Activated T-helper 2 cell treated with anti-CD3 and anti-CD28 coated beads, Interferon-gamma antibody, Interleukin-2, Interleukin-4, amounts not matched to agents 10 μg/mL and 5 μg/mL and 100 μg/mL, durations not matched to agents 14 hours and 24 hours and 36 hours (primary cell): ENCODE measurements around the gene TMEM119. TPM values are rescaled to one million over a fixed set of nuclear protein-coding genes. Genes with fewer than 3 reads are reported as not detected.
A peak's percentile ranks its signal among the peaks of the same experiment; 100 is the strongest.
"Not testable (repeated sequence)": the region's sequence is repeated elsewhere in the genome, so short reads cannot be mapped to it uniquely, and the experiment has no call there.

ENCODE experiments used
- DNase-seq: peaks from one replicate; pipeline ENCODE4 v3.0.0; 2021; ENCODE audit warnings: low spot score
- H3K27ac Mint-ChIP-seq: one replicate; pipeline ENCODE4 v1.8.0; 2021; ENCODE audit warnings: mixed read lengths
- H3K27me3 Mint-ChIP-seq: one replicate; pipeline ENCODE4 v1.8.0; 2021; ENCODE audit warnings: low read depth, mixed read lengths
- H3K36me3 Mint-ChIP-seq: one replicate; pipeline ENCODE4 v1.8.0; 2021; ENCODE audit warnings: low read depth, mixed read lengths
- H3K4me1 Mint-ChIP-seq: one replicate; pipeline ENCODE4 v1.8.0; 2021; ENCODE audit warnings: low read depth, mixed read lengths
- H3K4me3 Mint-ChIP-seq: one replicate; pipeline ENCODE4 v1.8.0; 2021; ENCODE audit warnings: low read depth, mild to moderate bottlenecking, moderate library complexity, mixed read lengths
- H3K9me3 Mint-ChIP-seq: one replicate; pipeline ENCODE4 v1.8.0; 2021; ENCODE audit warnings: mixed read lengths
- intact Hi-C: fragments of 100-400 bp; cut with micrococcal nuclease; formaldehyde crosslinking; loops from one replicate; pipeline ENCODE4 v1.15.1; 2023
- total RNA-seq: library from RNA; stranded (reverse); gene quantifications from 2 replicates; pipeline ENCODE4 v1.2.3, GENCODE V29; 2022

TMEM119 gene
- total RNA-seq, 1 donor from 2014 or later = not detected

DNA sequence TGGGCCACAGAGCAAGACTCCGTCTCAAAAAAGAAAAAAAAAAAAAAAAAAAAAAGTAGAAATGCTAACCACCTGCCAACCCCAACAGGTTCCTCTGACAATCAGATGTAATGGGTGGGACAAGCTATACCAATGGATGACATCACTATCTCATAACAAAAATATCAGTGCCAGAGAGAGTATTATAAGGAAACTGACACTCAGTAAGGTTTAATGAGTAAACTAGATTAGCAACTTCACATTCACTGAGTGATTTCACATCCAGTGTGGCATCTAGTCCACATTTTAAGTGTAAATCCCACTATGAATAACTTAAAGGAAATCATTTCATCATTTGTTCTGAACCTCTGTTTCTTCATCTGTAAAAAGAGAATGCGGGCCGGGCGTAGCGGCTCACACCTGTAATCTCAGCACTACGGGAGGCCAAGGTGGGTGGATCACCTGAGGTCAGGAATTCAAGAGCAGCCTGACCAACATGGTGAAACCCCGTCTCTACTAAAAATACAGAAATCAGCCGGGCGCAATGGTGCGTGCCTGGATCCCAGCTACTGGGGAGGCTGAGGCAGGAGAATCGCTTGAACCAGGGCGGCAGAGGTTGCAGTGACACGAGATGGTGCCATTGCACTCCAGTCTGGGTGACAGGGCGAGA lies 38.8 kb downstream of the TMEM119 start:
- Mint-ChIP-seq H3K9me3 (no peaks in the 10 kb centered on the region), H3K36me3 (peaks cover 48% of the 10 kb centered on the region), H3K4me3 (peak overlapping the region; percentile 100), H3K27me3 (no peaks in the 10 kb centered on the region), H3K27ac (peak overlapping the region; percentile 51), H3K4me1 (peaks cover 31% of the 10 kb centered on the region)
- peak; percentile 7 for DNase-seq
- intact Hi-C loops = no loop called here

DNA sequence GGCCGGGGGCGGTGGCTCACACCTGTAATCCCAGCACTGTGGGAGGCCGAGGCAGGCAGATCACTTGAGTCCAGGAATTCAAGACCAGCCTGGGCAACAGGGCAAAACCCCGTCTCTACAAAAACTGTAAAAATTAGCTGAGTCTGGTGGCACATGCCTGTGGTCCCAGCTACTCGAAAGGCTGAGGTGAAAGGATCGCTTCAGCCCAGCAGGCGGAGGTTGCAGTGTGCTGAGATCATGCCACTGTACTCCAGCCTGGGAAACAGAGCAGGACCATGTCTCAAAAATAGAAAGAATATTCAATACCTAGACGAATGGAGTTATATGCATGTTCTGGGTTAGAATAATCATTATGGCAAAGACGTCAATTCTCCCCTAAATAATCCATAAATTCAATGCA lies 42.5 kb downstream of the TMEM119 start:
- H3K4me3 Mint-ChIP-seq, intact Hi-C loops, H3K27me3 Mint-ChIP-seq, H3K27ac Mint-ChIP-seq, DNase-seq, H3K9me3 Mint-ChIP-seq: not testable (repeated sequence)
- Mint-ChIP-seq H3K36me3 (peaks cover 52% of the 10 kb centered on the region), H3K4me1 (peaks cover 53% of the 10 kb centered on the region)

DNA sequence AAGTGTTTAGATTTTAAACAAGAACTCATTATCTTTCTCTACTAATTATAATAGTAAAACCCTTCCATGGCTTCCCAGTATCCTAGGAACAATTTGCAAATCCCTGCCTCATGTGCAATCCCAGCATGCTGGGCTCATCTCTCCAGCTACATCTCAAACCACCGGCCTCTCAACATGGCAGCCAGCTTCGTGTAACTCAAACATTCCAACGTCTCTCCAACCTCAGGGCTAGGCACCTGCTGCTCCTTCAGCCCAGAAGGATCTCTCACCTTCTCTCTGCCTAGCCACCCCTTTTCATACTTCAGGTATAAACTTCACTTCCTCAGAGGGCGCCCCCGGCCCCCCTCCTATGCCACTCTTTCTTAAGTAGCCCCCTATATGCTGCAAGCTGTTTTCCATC lies 44.1 kb downstream of the TMEM119 start:
- peaks cover 55% of the 10 kb centered on the region for H3K36me3 Mint-ChIP-seq
- no peak overlapping the region for H3K27ac Mint-ChIP-seq
- H3K4me3 Mint-ChIP-seq = no peak overlapping the region
- no peaks in the 10 kb centered on the region for H3K27me3 Mint-ChIP-seq
- intact Hi-C loops = no loop called here
- H3K9me3 Mint-ChIP-seq = no peaks in the 10 kb centered on the region
- no peak for DNase-seq
- H3K4me1 Mint-ChIP-seq = peaks cover 46% of the 10 kb centered on the region

DNA sequence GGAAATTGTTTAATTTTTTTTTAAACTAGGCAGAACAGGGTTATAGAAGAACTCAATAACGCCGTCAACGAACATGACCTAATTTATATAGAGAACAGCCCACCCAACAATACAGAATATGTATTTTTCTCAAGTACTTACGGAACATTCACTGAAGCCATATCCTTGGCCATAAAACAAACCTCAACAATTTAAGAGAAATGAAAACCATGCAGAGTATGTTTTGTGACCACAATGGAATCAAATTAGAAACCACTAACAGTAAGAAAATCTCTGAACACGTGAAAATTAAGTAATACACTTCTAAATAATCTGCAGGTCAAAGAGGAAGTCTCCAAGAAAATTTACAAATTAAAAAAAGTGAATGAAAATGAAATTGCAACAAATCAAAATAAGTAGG lies 46.3 kb downstream of the TMEM119 start:
- H3K27ac Mint-ChIP-seq = no peak overlapping the region

DNA sequence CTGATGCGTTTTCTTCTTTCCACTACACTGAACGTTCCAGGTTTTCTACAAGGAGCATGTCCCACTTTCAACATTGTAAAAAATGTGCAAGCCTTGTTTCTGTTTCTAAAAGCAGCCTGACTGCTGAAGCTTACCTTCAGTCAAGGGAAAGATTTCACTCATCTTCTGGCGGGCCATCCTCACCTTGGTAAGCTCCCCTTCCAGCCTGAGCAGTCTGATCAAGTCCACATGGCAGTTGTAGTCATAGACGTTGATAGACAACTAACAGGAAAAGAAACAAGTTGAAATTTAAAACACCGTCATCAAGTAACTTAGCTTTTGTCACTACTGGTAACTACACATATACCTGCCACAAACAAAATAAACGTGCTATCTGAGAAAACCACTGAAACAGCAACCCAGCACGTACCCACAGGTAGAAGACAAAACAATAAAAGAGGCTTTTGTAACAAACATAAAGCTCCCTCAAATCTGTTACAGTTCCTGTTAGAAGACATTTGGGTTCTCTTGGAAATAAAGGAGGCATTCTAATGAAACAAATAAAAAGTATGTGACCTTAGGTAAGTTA lies 48.8 kb downstream of the TMEM119 start:
- Mint-ChIP-seq H3K36me3 (peaks cover 52% of the 10 kb centered on the region), H3K27me3 (no peaks in the 10 kb centered on the region), H3K4me1 (peaks cover 31% of the 10 kb centered on the region), H3K9me3 (no peaks in the 10 kb centered on the region), H3K27ac (no peak overlapping the region), H3K4me3 (no peak overlapping the region)
- intact Hi-C loops = no loop called here
- peak; percentile 3 for DNase-seq

More for the DNA sequence above, 46.3 kb downstream of the TMEM119 start:
- no peak for DNase-seq
- Mint-ChIP-seq H3K9me3 (no peaks in the 10 kb centered on the region), H3K36me3 (peaks cover 55% of the 10 kb centered on the region), H3K27me3 (no peaks in the 10 kb centered on the region), H3K4me1 (peaks cover 36% of the 10 kb centered on the region), H3K4me3 (no peak overlapping the region)
- intact Hi-C loops = no loop called here

DNA sequence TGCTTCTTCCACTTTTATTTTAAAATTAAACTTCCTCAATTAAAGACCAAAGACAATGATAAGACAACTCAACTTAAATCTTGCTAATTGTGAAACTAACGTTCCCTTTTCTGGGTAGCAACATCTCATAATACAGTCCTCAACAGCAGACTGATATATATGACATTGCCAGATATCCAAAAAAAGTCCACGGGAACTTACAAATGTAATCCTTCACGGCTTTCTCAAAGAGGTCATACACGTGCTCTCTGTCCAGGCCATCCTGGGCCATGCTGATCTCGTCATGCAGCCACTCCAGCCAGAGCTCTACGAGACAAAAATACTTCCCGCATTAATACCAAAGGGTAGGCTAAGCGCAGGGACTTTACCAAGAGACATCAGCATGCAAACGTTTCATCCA lies 50.2 kb downstream of the TMEM119 start:
- Mint-ChIP-seq H3K27ac (peak overlapping the region; percentile 8), H3K4me3 (no peak overlapping the region), H3K36me3 (peaks cover 62% of the 10 kb centered on the region), H3K27me3 (no peaks in the 10 kb centered on the region), H3K4me1 (peaks cover 23% of the 10 kb centered on the region), H3K9me3 (no peaks in the 10 kb centered on the region)
- DNase-seq = peak; percentile 3
- intact Hi-C loops = no loop called here

DNA sequence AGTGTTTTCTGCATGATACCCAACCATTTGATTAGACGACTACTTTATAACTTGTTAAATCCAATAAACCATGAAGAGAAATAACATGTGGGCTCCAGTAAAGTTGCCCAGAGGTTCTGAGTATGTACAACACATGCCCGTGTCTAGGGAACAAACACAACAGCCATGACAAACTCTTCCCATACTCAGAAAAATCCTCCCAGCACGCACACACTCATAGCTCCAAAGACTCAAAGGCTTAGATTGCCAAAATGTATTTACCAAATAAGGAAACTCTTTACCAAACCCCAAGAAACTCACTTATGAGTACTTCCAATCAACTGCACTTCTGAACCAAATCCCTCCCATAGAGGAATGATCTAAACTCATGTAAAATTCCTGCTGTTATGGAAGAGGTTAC lies 54.2 kb downstream of the TMEM119 start:
- no peaks in the 10 kb centered on the region for H3K9me3 Mint-ChIP-seq
- H3K27ac Mint-ChIP-seq = no peak overlapping the region
- no peak for DNase-seq
- no peak overlapping the region for H3K4me3 Mint-ChIP-seq
- H3K27me3 Mint-ChIP-seq = no peaks in the 10 kb centered on the region
- H3K4me1 Mint-ChIP-seq = peaks cover 8% of the 10 kb centered on the region
- intact Hi-C loops = no loop called here
- peaks cover 58% of the 10 kb centered on the region for H3K36me3 Mint-ChIP-seq

DNA sequence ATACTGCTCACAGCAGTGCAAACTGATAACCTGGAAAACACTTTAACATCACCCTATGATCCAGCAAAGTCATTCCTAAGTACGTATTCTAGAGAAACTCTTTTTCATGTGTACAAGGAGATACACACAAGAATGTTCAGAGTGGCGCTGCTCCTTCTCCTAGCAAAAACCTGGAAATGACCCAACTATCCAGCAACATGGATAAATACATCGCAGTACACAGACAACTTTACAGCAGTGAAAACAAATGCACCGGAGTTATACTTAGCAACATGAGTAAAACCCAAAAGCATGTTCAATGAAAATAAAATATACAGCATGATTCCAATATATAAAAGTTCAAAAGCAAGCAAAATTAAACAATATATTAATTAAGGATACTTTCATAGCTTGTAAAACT lies 55.6 kb downstream of the TMEM119 start:
- no peak overlapping the region for H3K4me3 Mint-ChIP-seq
- H3K36me3 Mint-ChIP-seq = peaks cover 60% of the 10 kb centered on the region
- H3K9me3 Mint-ChIP-seq = no peaks in the 10 kb centered on the region
- intact Hi-C loops = no loop called here
- no peak overlapping the region for H3K27ac Mint-ChIP-seq
- no peaks in the 10 kb centered on the region for H3K27me3 Mint-ChIP-seq
- no peak for DNase-seq
- peaks cover 8% of the 10 kb centered on the region for H3K4me1 Mint-ChIP-seq

Other genes with a start within 250 kb of the TMEM119 start
- gene FICD, start 82.8 kb downstream of the TMEM119 start, total RNA-seq = 5.8 and 7.1 TPM in 2 replicates
- 85.8 and 92.6 TPM in 2 replicates for gene SART3, start 36.9 kb downstream of the TMEM119 start, total RNA-seq
- gene ISCU, start 35.5 kb downstream of the TMEM119 start, total RNA-seq = 62.9 and 63.5 TPM in 2 replicates
- 52.1 and 55.6 TPM in 2 replicates for gene SELPLG, start 35.8 kb upstream of the TMEM119 start, total RNA-seq
- gene CORO1C, start 133.4 kb upstream of the TMEM119 start, total RNA-seq = 81.5 and 88.8 TPM in 2 replicates